ENCODE data around the gene EPHA2.
A peak's percentile ranks its signal among the peaks of the same experiment; 100 is the strongest.

The EPHA2 gene

DNA sequence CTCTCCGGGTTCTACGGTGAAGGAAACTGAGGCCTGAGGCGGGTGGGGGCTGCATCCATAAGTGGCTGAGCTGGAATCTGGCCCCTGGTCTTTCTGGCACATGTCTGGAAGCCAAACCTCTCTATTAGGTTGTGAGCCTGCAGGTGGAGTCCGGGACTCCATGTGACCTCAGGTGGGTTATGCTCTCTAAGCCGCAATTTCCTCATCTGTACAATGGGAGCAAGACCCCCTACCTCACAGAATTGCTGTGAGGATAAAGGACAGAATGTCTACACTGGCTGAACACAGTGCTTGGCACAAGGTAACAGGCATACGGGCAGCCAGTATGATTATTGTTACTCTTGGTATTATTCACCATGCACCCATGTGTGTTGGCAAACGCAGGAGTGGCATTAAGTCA lies 6.7 kb downstream of the EPHA2 start:
- DNase-seq = no peak

DNA sequence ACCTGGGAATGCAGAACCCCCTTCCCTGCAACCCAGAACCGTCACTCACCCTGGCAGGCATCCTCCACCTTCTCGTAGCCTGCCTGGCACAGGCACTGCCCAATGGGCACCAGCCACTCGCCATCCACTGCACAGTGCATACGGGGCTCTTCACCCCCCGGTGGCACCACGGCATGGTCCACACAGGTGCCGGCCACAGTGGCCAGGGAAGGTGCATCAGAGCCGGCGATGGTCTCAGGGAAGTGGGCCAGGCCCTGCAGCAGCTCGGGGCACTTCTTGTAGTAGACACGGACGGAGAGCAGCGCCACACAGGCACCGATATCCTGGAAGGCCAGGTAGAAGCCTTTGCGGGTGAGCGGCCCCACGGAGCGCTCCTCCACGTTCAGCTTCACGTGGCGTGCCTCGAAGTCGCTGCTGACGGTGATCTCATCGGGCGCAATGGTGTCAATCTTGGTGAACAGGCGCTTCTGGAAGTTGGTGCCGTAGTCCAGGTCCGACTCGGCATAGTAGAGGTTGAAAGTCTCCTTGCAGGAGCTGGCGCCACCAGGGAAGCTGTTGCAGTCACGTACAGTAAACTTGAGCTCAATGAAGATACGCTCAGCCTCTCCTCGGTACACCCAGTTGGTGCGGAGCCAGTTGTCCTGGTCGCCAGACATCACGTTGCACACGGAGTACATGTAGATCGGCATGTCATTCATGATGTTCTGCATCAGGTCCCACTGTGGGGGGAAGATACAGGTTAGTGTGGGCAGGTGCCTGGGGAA lies 7.4 kb downstream of the EPHA2 start:
- no peak for DNase-seq

DNA sequence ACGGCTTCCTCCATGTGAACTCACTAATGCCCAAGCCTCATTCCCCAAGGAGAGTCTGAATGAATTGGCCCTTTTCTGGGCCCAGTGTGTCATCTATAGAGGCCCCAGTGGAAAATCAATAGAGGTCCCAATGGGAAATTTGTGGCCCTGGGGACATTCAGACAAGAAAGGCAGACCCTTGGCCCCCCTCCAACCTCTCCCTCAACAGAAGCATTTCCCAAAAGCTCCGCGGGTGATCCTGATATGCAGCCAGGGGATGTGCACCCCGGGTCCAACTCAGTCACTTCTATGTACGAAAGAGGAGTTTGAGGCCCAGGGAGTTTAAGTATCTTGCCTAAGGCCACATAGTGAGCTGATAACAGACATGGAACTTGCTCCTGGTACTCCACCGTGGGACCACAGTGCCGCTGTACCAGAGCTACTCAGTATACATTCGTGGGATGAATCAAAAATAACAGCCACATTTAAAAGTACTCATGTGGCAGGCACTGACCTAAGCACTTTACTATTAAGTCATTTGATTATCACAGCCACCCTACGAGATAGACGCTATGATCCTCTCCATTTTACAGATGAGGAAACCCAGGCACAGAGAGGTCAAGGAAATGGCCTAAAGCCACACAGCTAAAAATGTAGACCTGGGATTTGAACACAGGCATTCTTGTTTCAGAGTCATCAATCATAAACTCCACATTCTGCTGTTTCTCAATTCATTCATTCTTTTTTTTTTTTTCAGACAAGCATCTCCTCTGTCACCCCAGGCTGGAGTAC lies 8.5 kb downstream of the EPHA2 start:
- no peak for DNase-seq

DNA sequence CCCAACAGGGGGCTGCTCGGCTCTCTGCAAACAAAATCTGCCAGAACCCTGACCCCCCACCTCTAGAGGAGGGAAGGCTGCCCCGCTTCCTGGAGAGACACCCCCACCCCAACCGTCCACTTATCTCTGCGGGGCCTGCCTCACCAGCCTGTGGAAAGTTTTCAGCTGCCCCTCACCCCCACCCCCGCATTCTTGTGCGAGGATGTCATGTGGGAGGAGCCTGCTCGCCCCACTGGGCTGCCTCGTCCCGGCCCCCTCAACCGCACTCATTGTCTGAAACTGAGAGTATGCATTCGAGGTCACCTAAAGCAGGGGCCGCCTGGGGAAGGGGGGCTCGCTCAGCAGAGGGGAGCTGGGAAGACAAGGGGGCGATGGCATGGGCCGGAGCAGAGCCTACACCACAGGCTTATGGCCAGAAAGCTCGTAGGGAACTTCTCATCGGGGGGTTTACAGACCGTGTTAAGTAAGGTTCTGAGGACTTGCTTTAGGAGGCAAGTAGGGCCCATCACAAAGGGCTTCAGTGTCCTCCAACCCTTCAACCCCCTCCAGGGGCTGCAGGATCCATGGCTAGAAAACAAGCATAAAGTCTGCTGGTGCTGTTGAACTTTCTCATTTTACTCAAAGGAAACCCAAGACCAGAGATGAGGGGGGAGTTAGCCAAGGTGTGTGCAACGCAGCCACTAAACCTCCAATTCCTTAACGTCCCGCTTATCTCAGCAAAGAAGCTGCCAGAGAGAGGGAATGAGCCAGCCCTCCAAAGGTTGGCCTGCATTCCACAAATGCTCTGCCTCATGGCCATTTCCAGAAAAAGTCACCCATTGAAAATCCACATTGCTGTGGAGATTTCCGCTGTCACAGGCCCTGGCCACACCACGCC lies 9.4 kb downstream of the EPHA2 start:
- DNase-seq = peak; percentile 95

DNA sequence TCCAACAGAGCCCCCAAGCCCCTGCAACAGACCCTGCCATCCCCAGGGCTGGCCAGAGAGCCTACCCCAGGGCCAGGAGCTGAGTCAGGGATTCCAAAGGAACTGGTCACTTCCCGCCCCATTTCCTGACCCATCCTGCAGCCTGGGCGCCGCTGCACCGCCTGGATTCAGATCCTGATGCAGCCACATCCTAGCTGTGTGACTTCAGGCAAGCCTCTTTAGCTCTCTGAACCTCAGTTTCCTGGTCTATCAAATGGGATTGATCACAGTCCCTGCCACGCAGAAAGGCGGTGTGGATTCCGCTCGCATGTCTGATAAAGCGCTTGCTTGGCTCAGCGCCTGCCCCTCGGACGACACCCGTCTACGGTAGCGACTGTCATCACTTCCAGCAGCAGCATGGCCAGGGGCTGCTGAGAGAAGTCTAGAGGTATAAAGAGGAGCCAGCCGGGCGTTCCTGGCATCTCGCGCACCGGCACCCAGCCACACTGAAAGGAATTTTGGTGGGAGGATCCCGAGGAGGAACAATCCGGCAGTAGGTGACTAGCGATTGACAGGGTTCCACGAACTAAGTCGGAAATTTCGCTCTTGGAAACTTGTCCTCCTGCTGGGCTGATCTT lies 10.1 kb downstream of the EPHA2 start:
- peak; percentile 86 for DNase-seq

DNA sequence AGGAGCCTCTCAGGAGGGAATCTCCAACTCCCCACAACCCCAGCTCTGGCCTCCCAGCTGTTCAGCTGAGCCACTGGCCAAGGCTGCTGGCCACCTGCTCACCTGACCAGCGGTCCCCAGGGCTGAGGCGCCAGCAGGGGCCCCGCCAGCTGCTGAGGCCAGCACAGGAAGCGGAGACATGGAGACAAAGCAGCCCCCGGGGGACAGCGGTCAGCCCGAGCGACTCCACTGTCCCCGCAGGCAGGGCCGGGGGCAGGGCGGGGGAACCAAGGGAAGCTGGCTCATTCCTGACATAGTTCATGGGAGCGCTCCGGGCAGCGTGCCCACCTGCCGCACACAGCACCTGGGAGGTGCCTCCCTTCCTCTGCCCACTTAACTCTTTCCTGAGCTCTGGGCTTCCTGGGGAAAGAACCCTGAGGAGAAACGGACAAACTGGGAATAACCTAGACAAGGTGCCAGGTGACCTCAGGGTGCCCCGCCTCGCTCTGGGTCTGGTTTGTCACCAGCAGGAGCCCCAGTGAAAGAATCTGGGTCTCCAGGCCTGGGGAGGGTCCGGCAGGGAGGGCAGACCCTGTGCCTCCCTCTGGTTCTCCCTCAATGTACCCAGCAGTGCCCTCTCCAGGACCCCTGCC lies 10.7 kb downstream of the EPHA2 start:
- peak; percentile 50 for DNase-seq

DNA sequence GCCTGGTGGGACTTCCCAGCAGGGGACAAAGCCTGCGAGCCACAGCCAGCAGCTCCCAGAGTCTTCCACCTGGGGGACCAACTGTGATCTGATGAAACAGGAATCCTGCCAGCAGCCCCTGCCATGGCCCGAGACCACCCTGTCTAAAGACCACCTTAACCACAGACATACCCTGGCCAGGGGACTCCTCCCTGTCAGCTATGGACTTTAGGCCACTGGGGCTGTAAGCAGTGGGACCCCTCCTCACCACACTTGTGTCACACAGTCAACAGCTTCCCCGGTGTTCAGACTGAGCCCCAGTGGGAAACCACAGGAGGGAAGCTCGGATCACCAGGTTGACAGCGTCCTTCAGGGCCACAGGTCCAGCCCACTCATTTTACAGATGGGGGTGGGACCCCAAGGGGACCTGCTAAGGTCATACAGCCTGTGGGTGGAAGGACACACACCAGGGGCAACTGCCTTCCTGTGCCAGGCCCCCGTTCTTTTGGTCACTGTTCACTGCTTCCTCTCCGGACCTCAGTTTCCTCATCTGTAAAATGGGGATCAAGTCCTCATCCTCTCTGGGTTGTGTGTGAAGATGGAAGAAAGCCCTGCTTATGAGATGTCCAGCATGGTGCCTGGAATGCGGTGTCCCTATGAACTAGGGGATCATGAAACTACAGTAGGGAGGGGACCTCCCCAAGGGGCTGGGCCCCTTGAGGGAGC lies 11.4 kb downstream of the EPHA2 start:
- DNase-seq = no peak

DNA sequence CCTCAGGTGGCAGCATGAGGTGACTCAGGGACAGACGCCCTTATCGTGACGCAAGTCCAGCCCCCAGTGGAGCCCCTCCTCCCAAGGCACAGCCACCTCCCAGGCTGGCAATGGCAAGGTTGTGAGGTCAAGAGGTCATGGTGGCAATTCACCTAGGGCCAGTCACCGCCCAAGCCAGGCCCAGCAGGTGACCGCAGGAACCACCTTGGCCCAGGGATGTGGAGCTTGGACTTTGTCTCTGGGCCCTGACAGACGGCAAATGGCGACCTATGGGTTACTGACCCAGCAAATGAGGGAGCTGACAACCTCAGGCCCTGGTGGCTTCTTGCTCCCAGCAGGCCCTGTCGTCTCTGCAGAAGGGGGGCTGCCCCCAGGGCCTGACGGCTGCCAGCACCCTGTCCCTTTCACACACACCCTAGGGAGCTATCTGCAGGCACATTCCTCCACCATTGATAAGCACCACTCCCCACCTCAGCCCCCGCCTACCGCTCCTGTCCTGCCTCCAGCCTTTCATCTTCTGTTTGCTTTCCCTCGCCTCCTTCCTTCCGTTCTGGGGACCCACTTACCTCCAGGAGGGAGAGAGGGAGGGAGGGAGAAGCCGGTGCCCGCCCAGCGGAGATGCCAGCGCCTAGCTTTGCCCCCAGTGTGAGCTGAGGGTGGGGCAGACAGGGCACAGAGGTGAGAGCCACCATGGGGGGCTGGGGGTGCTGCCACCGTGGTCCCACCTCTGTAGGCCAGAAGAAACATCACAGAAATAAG lies 12.1 kb downstream of the EPHA2 start:
- DNase-seq = no peak

DNA sequence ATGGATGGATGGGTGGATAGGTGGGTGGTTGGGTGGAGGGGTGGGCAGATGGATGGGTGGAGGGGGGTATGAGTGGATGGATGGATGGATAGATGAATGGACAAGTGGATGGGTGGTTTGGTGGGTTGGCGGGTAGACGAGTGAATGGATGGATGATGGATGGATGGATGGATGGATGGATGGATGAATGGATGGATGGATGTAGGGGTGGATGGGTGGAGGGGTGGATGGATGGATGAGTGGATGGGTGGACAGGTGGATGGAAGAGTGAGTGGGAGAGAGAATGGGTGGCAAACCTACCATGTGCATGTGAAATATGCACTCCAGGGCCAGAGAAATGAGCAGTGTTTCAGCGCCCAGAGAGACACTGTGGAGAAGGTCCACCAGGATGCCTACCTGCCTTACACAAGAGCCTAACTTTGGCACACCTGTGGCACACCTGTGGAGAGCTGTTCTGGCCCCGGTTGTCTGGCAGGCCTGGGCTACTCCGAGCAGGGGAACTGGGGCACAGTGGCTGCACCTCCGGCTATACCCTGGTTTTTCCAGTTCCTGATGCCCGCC lies 12.8 kb downstream of the EPHA2 start:
- DNase-seq = no peak

DNA sequence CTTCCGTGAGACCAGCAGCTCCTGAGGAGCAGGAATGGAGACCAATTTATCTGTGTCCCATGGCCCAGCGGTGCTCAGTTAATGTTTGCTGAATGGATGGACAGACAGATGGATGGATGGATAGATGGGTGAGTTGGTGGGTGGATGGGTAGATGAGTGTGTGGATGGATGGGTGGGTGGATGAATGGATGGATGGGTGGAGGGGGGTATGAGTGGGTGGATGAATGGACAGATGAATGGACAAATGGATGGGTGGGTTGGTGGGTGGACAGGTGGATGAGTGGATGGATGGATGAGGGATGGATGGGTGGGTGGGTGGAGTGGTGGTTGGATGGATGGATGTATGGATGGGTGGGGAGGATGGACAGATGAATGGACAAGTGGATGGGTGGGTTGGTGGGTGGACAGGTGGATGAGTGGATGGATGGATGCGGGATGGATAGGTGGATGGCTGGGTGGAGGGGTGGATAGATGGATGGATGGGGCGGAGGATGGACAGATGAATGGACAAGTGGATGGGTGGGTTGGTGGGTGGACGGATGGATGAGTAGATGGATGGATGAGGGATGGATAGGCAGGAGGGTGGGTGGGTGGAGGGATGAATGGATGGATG lies 13.4 kb downstream of the EPHA2 start:
- DNase-seq = no peak

DNA sequence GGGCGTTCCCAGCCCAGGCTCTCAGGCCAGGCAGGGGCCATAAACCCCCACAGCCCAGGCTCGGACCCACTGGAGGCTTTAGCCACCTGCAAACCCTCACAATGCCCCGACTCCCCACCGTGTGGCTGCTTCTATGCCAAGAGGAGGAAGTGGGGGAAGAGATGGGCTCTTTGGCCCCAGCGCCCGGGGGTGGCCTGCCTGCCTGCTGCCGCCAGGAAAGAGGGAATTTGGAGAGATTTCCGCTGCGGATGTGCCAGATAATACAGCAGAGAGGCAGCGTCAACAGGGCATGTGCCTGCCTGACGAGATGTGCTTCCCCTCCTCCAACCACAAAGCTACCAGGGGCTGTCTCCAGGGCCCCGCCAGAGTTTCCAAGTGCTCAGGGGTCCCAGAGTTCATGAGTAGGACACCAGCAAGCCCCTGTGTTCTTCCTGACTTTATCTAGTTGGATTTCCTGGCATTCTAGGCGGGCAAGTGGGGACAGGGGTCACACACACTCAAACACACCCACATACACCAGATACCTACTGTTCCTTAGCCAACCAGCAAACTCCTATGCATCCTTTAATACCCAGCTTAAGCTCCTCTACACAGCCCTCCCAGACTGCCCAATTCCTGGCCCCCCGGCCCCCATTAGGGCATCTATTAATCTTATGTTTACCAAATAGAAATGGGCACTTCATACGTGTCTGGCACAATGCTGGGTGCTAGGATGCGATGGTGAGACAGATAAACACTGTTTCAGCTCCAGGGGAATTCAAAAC lies 14.1 kb downstream of the EPHA2 start:
- DNase-seq = no peak

DNA sequence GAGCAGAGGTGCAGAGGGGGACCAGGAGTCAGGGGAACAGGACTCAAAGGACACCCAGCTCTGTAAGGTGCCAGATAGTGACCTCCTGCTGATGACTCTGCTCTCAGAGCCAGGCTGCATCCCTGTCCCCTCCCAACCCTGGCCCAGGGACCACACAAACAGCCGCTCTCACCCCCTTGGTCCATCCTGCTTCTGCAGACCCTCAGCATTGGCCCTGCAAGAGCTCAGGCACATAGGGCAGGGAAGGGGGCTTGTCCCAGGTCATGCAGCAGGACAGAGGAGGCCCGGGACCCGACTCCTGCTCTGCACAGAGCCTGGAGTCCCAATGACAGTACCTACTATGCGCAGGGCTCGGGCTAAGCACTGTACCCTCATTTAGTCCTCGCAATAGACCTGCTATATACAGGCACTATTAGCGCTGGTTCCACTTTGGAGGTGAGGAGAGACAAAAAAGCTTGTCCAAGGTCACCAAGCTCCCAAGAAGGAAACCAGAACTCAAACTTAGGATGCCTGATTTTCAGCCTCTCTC lies 15.7 kb downstream of the EPHA2 start:
- DNase-seq = no peak

DNA sequence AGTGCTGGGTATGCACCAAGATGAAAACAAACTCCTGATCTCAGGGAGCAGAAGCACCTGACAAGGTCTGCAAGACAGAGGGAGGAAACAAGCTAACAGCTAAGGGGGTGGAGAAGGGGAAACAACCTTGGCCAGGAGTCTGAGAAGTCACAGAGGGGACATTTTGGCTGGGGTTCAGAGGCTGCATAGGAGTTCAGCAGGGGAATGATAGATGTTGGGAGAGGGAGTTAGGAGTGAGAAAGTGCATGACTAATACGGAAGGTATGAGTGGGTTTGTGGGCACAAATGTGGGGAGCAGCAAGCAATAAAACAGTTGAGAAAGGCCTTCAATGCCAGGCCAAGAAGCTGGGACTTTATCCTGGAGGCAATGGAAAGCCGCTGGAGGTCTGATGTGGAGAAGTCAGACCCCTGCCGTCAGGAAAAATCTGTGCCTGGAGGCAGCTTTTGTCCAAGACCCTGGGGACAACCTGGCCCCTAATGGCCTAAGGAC lies 16.4 kb downstream of the EPHA2 start:
- peak; percentile 86 for DNase-seq

DNA sequence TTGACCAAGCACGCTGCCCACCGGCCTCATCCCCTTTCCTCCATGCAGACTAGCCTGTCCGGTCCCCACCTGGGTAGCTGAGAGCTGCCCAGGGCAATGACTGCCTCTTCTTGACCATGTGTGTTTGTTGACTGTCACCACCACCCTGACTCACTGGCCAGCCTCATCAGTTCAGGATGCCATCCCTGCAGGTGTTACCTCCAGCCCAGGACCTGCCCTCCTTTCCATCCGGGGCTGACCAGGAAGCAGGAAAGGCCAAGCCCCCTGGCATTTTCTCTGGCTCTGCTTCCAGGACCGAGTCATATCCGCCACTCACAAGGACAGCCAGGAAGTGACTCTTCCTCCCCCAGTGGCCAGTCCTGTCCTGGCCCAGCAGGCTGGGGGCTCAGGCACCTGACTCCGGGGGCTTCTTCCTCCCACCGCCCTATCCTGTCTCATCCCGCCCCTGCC lies 17.1 kb downstream of the EPHA2 start:
- no peak for DNase-seq

DNA sequence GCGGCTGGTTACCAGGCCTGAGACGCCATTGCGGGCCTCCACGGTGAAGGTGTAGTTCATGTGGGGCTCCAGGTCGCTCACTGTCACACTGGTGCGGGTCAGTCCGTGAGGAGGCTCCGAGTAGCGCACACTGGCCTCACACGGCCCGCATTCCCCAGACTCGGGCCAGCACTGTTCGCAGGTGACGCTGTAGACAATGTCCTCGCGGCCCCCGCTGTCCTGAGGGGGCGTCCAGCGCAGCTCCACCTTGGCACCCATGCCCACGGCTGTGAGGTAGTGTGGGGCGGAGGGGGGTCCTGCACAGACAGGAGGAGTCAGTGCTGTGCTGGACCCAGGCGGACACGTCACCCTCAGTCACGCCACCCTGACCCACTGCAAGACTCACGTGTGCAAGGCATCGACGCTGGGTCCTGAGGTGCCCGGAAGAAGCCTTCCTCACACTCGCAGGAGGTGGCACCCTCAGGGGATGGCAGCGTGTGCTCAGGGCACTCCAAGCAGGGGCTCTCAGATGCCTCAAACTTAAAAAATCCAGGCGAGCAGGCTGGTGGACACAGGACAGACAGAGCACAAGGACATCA lies 17.9 kb downstream of the EPHA2 start:
- no peak for DNase-seq

DNA sequence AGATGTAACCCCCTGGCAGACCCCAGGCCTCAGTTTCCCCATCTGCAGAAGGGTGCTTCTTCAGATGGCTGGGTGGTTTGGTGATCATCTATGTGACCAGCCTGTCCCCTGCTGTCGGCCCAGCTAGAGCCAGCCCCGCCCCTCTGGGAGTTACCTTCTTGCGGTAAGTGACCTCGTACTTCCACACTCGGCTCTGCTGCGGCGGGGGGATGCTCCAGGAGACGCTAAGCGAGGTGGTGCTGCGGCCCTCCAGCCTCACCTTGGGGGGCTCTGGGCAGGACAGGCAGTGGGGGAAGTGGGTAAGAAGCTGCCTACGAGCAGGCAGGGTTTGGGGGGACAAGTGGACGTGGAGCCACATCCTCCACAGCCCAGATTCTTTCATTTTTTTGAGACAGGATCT lies 20.4 kb downstream of the EPHA2 start:
- no peak for DNase-seq

DNA sequence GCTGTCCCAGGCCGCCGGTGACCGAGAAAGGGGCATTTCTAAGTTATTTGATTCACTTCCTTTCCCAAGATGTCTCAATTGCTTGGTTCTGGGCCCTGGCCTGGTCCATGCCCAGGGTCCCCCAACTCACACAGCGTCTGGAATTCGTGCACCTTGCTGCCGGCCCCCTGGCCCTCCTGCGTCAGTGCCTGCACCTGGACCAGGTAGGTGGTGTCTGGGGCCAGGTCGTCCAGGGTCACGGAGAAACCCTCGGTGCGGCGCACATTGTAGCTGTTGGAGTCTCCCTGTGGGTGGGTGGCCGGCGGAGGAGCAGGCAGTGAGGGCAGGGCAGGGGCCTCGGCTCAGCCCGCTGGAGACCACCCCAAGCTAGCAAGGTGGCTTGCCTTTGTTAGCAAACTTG lies 21.0 kb downstream of the EPHA2 start:
- DNase-seq = no peak

DNA sequence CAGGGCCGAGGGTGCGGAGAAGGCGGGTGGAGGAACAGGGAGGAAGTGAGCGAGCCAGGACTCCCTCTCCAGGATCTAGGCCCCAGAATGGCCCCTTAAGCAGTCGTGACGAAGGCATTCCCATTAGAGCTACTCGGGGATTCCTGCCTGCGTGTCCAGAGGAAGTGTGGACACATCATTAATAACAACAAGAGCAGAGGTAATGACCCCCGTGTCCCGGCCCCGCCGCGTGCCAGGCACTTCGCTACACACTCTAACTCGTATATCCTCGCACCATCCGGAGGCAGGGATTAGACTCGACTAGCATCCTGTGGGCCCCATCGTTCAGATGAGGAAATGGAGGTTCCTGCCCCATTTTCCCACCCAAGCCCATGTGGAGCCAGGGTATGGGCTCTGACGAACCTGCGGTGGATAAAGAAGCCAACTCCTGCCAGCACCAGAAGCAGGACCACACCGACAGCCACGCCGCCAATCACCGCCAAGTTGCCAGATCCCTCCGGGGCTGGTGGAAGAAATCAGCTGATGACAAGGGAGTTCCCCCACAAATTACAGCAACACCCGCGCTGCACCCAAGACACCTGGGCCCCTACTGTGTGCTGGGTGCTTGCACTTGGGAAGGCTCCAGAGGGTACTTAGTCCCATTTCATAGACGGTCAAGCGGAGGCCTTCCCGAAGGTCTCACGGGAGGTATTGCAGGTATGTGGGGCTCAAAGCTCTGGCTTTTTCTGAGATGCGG lies 21.6 kb downstream of the EPHA2 start:
- DNase-seq = no peak
